Esophagus squamous epithelium (tissue), 5 donors: ENCODE measurements around the gene MCUR1. TPM values are rescaled to one million over a fixed set of nuclear protein-coding genes. Genes with fewer than 3 reads are reported as not detected.

ENCODE experiments used
- DNase-seq: peaks from one replicate; lab custom pipeline; 2025; lab: John Stamatoyannopoulos, UW
- H3K27ac ChIP-seq, 4 donors: fragments of 200-600 bp; sonication (generic); one replicate each; pipeline ENCODE4 v1.5.1; 2016 to 2019; ENCODE audit warnings: mild to moderate bottlenecking in 1 of 4
- H3K27me3 ChIP-seq, 4 donors: fragments of 200-600 bp; sonication (generic); 1 replicate in 3 of 4; 2 replicates in 1 of 4; pipeline versions ENCODE4 v1.5.1 to v1.6.0; 2017 to 2021; ENCODE audit warnings: antibody characterized with exemption in 1 of 4
- H3K36me3 ChIP-seq, 3 donors: fragments of 200-600 bp; sonication (generic); one replicate each; pipeline ENCODE4 v1.5.1; 2016 to 2019
- H3K4me1 ChIP-seq, 3 donors: fragments of 200-600 bp; sonication (generic); one replicate each; pipeline ENCODE4 v1.5.1; 2017 to 2019
- H3K4me3 ChIP-seq, 4 donors: fragments of 200-600 bp; sonication (generic); 1 replicate in 3 of 4; 2 replicates in 1 of 4; pipeline ENCODE4 v1.5.1; 2016 to 2019; ENCODE audit warnings: mild to moderate bottlenecking in 2 of 4, moderate library complexity in 1 of 4
- H3K9me3 ChIP-seq, 3 donors: fragments of 200-600 bp; sonication (generic); one replicate each; pipeline ENCODE4 v1.5.1; 2016 to 2019
- CTCF ChIP-seq, 6 experiments: fragments of 450-650 bp in 4 of 6; fragments of 200-600 bp in 2 of 6; sonication (generic) in 2 of 6; IDR thresholded peaks; one replicate each; pipeline ENCODE4 v1.5.1; 2016 to 2019; ENCODE audit warnings: antibody characterized with exemption in 6 of 6, mild to moderate bottlenecking in 4 of 6, moderate library complexity in 4 of 6
- POLR2A ChIP-seq, 4 donors: fragments of 450-650 bp; IDR thresholded peaks; one replicate each; pipeline ENCODE4 v1.6.1; 2017; ENCODE audit warnings: antibody characterized with exemption in 4 of 4, mild to moderate bottlenecking in 4 of 4, moderate library complexity in 3 of 4
- WGBS, 2 donors: methylation state at CpG; one replicate each; pipeline ENCODE4 v1.1.5; 2018; 5-methylcytosine and 5-hydroxymethylcytosine counted together
- intact Hi-C: fragments of 100-400 bp; cut with DNase I; formaldehyde crosslinking; loops from one replicate; pipeline ENCODE4 v1.15.0; 2022
- total RNA-seq, 4 donors: library from RNA; depleted of rRNA; stranded (reverse); fragments of >200 nt; gene quantifications; one replicate each; pipeline ENCODE4 v1.1.0, GENCODE V29; 2016
- donor health status: DM: yes; HTN: yes; CAD: no.

The MCUR1 gene
- total RNA-seq, 4 donors from 2014 or later, result 11.4 to 14.3 (median 13.1) TPM

- H3K27ac ChIP-seq, result peak overlapping the region in 2 of 4 donors; percentile 43 to 47
- H3K27me3 ChIP-seq, result no peaks in the 10 kb centered on the region
- DNase-seq, result no peak
- intact Hi-C loops, result no loop called here
- H3K4me1 ChIP-seq, result peaks cover 6 to 53% (median 21%) of the 10 kb centered on the region in 3 donors
- H3K36me3 ChIP-seq, result no peaks in the 10 kb centered on the region
- TF ChIP-seq POLR2A (IDR thresholded peaks at IDR 0.05) (no peak), CTCF (IDR thresholded peaks at IDR 0.05) (peak in 1 of 6 experiments; percentile 7)
- H3K4me3 ChIP-seq, result peak overlapping the region in 3 of 4 donors; percentile 9 to 52 (median 27)
- H3K9me3 ChIP-seq, result no peaks in the 10 kb centered on the region
- WGBS, 2 donors, result 31 to 37% methylated on average over 18 to 19 of the region's 19 CpGs
These were observed 47.1 kb downstream of the MCUR1 start for GRCh38 chr6:13767121-13767808.

DNA sequence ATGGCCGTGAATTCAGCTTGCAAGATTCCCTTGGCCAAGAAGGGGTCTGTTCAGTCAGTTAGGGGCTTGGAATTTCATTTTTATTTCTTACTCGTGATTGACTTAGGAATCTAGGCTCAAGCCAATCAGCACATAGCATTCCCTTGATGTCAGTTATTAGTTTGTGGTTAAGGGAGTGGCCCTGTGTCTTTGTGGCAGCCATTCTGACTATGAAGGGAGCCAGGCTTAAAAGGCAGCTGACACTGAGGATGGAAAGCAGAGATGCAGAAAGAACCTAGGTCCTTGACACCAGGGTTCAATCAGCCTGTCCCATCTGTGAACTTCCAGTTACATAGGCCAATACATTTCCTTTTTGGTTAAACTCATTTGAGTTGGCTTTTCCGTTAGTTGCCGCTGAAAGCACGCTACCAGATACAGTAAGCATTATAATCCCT is 48.1 kb downstream of the MCUR1 start:
- Histone ChIP-seq H3K4me1 (peaks cover 14 to 63% (median 31%) of the 10 kb centered on the region in 3 donors), H3K36me3 (no peaks in the 10 kb centered on the region), H3K9me3 (no peaks in the 10 kb centered on the region), H3K27me3 (no peaks in the 10 kb centered on the region), H3K27ac (peak overlapping the region in 1 of 4 donors; percentile 15), H3K4me3 (no peak overlapping the region)
- no peak for TF ChIP-seq POLR2A (IDR thresholded peaks at IDR 0.05)
- TF ChIP-seq CTCF (IDR thresholded peaks at IDR 0.05), result no peak
- no peak for DNase-seq
- intact Hi-C loops, result no loop called here
- 69 to 71% methylated on average over 5 of the region's 5 CpGs for WGBS, 2 donors

GRCh38 chr6:13765570-13765969 is 48.8 kb downstream of the MCUR1 start:
- DNase-seq, result no peak
- H3K4me3 ChIP-seq, result no peak overlapping the region
- intact Hi-C loops, result no loop called here
- H3K9me3 ChIP-seq, result no peaks in the 10 kb centered on the region
- peak overlapping the region in 1 of 4 donors; percentile 15 for H3K27ac ChIP-seq
- no peaks in the 10 kb centered on the region for H3K36me3 ChIP-seq
- TF ChIP-seq CTCF (IDR thresholded peaks at IDR 0.05), result no peak
- TF ChIP-seq POLR2A (IDR thresholded peaks at IDR 0.05), result no peak
- H3K27me3 ChIP-seq, result no peaks in the 10 kb centered on the region
- H3K4me1 ChIP-seq, result peaks cover 18 to 70% (median 33%) of the 10 kb centered on the region in 3 donors
- 61 to 68% methylated on average over 8 of the region's 8 CpGs for WGBS, 2 donors

- Histone ChIP-seq H3K27ac (no peak overlapping the region), H3K36me3 (no peaks in the 10 kb centered on the region), H3K4me1 (peaks cover 24 to 75% (median 39%) of the 10 kb centered on the region in 3 donors), H3K27me3 (no peaks in the 10 kb centered on the region), H3K4me3 (no peak overlapping the region), H3K9me3 (no peaks in the 10 kb centered on the region)
- no peak for TF ChIP-seq CTCF (IDR thresholded peaks at IDR 0.05)
- TF ChIP-seq POLR2A (IDR thresholded peaks at IDR 0.05), result no peak
- intact Hi-C loops, result no loop called here
- WGBS, 2 donors, result 82 to 85% methylated on average over 5 to 9 of the region's 9 CpGs
- no peak for DNase-seq
These were observed 49.4 kb downstream of the MCUR1 start for GRCh38 chr6:13764996-13765395.

DNA sequence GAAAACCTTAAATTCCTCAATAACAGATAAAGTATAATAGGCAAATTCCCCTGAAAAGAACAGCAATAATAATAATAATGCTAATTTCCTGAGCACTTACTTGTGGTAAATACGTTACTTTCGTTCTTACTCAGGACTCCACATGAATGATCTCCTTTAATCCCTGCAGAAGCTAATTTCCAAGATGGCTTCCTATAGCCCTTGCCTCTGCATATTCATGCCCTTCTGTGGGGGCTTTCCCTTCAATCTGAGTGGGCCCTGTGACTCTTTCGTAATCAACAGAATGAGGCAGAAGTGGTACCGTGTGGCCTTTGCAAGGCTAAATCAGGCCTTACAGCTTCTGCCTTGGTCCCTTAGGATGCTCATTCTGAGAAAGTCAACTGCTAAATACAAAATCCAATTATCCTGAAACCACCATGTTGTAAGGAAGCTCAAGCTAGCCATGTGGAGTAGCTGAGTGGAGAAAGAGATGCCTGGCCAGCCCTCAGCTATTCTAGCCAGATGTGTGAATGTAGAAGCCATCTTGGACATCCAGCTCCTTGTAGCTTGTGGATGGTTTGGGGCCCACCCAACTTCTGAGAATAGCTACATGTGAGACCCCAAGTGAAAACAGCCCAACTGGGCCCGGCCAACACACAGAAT is 50.5 kb downstream of the MCUR1 start:
- peaks cover 24 to 87% (median 41%) of the 10 kb centered on the region in 3 donors for H3K4me1 ChIP-seq
- intact Hi-C loops, result no loop called here
- WGBS, 2 donors, result 58 to 84% methylated on average over 4 to 5 of the region's 5 CpGs

More for the DNA sequence above, 50.5 kb downstream of the MCUR1 start:
- no peaks in the 10 kb centered on the region for H3K9me3 ChIP-seq
- peak overlapping the region in 3 of 4 donors; percentile 84 to 89 (median 87) for H3K27ac ChIP-seq
- no peak for TF ChIP-seq CTCF (IDR thresholded peaks at IDR 0.05)
- no peaks in the 10 kb centered on the region for H3K27me3 ChIP-seq
- DNase-seq, result no peak
- no peaks in the 10 kb centered on the region for H3K36me3 ChIP-seq
- no peak overlapping the region for H3K4me3 ChIP-seq
